Mucosa of descending colon (tissue), 3 donors: ENCODE measurements around the gene COA3. TPM values are rescaled to one million over a fixed set of nuclear protein-coding genes. Genes with fewer than 3 reads are reported as not detected.
A peak's percentile ranks its signal among the peaks of the same experiment; 100 is the strongest.

Experiments
- ATAC-seq: fragments of 200-7000 bp; cut with Tn5 transposase; one replicate; pipeline ENCODE4 v1.9.1; 2020; ENCODE audit warnings: mild to moderate bottlenecking, moderate library complexity
- DNase-seq, 3 donors: peaks; one replicate each; pipeline ENCODE4 v3.0.0-alpha.2; 2020
- H3K36me3 ChIP-seq: fragments of 200-600 bp; one replicate; pipeline ENCODE4 v1.8.0; 2021; ENCODE audit warnings: low read depth, mild to moderate bottlenecking
- H3K4me1 ChIP-seq: fragments of 200-600 bp; one replicate; pipeline ENCODE4 v1.8.0; 2021; ENCODE audit warnings: low read depth, mild to moderate bottlenecking
- H3K4me3 ChIP-seq: fragments of 200-600 bp; one replicate; pipeline ENCODE4 v1.8.0; 2021; ENCODE audit warnings: mild to moderate bottlenecking
- H3K9me3 ChIP-seq: fragments of 200-600 bp; one replicate; pipeline ENCODE4 v1.8.0; 2021; ENCODE audit warnings: mild to moderate bottlenecking
- CTCF ChIP-seq: fragments of 200-600 bp; IDR thresholded peaks from one replicate; pipeline ENCODE4 v1.8.0; 2022; ENCODE audit warnings: antibody characterized with exemption, mild to moderate bottlenecking
- intact Hi-C, 2 donors: fragments of 100-400 bp; cut with DNase I in 1 of 2; cut with micrococcal nuclease in 1 of 2; formaldehyde crosslinking; loops; one replicate each; pipeline versions ENCODE4 v1.11.0 to v1.11.1; 2022; cut with DNase I, micrococcal nuclease
- total RNA-seq, 3 donors: library from RNA; stranded (reverse); fragmentation: NEBNext Ultra II Directional in 2 of 3; extraction: Animal tissue kit (Norgen Biotek cat#: 25700) in 2 of 3; gene quantifications; one replicate each; pipeline versions ENCODE4 v1.2.1 to v1.2.4, GENCODE V29; 2021 to 2023
- donor health status: DM: no; HTN: no; CAD: no; lungs with moderate emphysema.
- donor health status: DM: no; HTN: no; CAD: no.
- donor health status: DM: no; HTN: yes; CAD: no.

The COA3 gene
- total RNA-seq, 3 donors from 2014 or later = 92.7 to 151 (median 148) TPM

- Histone ChIP-seq H3K9me3 (no peaks in the 10 kb centered on the region), H3K36me3 (no peaks in the 10 kb centered on the region), H3K4me1 (peaks cover 15% of the 10 kb centered on the region), H3K4me3 (no peak overlapping the region)
- intact Hi-C loops = no loop called here
- DNase-seq (no peak), ATAC-seq (no peak)
- TF ChIP-seq CTCF = no peak
These were observed 6.6 kb downstream of the COA3 start for GRCh38 chr17:42791948-42792347.

- H3K4me3 ChIP-seq = no peak overlapping the region
- no peak for TF ChIP-seq CTCF
- H3K36me3 ChIP-seq = no peaks in the 10 kb centered on the region
- no peaks in the 10 kb centered on the region for H3K9me3 ChIP-seq
- ATAC-seq (no peak), DNase-seq (no peak)
- intact Hi-C loops = no loop called here
- peaks cover 5% of the 10 kb centered on the region for H3K4me1 ChIP-seq
These were observed 11.2 kb downstream of the COA3 start for GRCh38 chr17:42787266-42787665.

GRCh38 chr17:42784811-42785592, 13.5 kb downstream of the COA3 start:
- intact Hi-C loops = no loop called here
- ATAC-seq (no peak), DNase-seq (peak in 1 of 3 donors; percentile 55)
- peaks cover 6% of the 10 kb centered on the region for H3K4me1 ChIP-seq
- no peak overlapping the region for H3K4me3 ChIP-seq
- no peaks in the 10 kb centered on the region for H3K9me3 ChIP-seq
- H3K36me3 ChIP-seq = no peaks in the 10 kb centered on the region
- TF ChIP-seq CTCF = no peak

- no peak for TF ChIP-seq CTCF
These were observed 14.1 kb downstream of the COA3 start for GRCh38 chr17:42784409-42784808.

GRCh38 chr17:42783791-42784138, 14.7 kb downstream of the COA3 start:
- no peak for TF ChIP-seq CTCF
- intact Hi-C loops = no loop called here
- peaks cover 10% of the 10 kb centered on the region for H3K4me1 ChIP-seq
- ATAC-seq (no peak), DNase-seq (no peak)
- no peaks in the 10 kb centered on the region for H3K36me3 ChIP-seq
- H3K9me3 ChIP-seq = no peaks in the 10 kb centered on the region
- no peak overlapping the region for H3K4me3 ChIP-seq

More at GRCh38 chr17:42784409-42784808, 14.1 kb downstream of the COA3 start:
- ATAC-seq (no peak), DNase-seq (no peak)
- intact Hi-C loops = no loop called here
- Histone ChIP-seq H3K4me1 (peaks cover 6% of the 10 kb centered on the region), H3K4me3 (no peak overlapping the region), H3K36me3 (no peaks in the 10 kb centered on the region), H3K9me3 (no peaks in the 10 kb centered on the region)
